GM10248 (cell line): Measurements from ENCODE around the gene GSTM1.

ENCODE experiments used
- CTCF ChIA-PET: fragments of 300-600 bp; sonication (Branson Sonifier 250); formaldehyde crosslinking; extraction: SDS; loops from one replicate; lab custom pipeline; 2021; ENCODE audit warnings: antibody characterized with exemption; lab: Yijun Ruan, JAX
- POLR2A ChIA-PET: fragments of 350-650 bp; sonication (Branson Sonifier 250); formaldehyde crosslinking; extraction: SDS; loops from one replicate; lab custom pipeline; 2020; ENCODE audit warnings: antibody characterized with exemption; lab: Yijun Ruan, JAX
- DNase-seq: peaks from one replicate; pipeline ENCODE4 v3.0.0; 2012; ENCODE audit errors: extremely low spot score
- TF ChIP-seq, protein P1 (sequence below): IDR thresholded peaks from 2 replicates; pipeline ENCODE4 v1.5.1; 2012; ENCODE audit warnings: mild to moderate bottlenecking, low read depth; ENCODE audit errors: extremely low read depth, missing control alignments, control extremely low read depth

Gene GSTM1

GRCh38 chr1:109687641-109688499 lies at the start of gene GSTM1:
GSTM1 (plus strand) TSS chr1:109687817; CDS start chr1:109687874, 57 bp downstream.
- POLR2A ChIA-PET = no interaction called here
- TF ChIP-seq, protein P1, sequence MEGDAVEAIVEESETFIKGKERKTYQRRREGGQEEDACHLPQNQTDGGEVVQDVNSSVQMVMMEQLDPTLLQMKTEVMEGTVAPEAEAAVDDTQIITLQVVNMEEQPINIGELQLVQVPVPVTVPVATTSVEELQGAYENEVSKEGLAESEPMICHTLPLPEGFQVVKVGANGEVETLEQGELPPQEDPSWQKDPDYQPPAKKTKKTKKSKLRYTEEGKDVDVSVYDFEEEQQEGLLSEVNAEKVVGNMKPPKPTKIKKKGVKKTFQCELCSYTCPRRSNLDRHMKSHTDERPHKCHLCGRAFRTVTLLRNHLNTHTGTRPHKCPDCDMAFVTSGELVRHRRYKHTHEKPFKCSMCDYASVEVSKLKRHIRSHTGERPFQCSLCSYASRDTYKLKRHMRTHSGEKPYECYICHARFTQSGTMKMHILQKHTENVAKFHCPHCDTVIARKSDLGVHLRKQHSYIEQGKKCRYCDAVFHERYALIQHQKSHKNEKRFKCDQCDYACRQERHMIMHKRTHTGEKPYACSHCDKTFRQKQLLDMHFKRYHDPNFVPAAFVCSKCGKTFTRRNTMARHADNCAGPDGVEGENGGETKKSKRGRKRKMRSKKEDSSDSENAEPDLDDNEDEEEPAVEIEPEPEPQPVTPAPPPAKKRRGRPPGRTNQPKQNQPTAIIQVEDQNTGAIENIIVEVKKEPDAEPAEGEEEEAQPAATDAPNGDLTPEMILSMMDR = no peak
- CTCF ChIA-PET = no interaction called here
- DNase-seq = peak; percentile 59

- POLR2A ChIA-PET = interaction anchor here (0.6 to 1.2 kb wide), 2 partner anchors 14 to 32 kb away, joined by 4 to 6 read pairs; no protein-coding TSS in a partner anchor
- TF ChIP-seq, protein P1 = no peak
- no peak for DNase-seq
- CTCF ChIA-PET = interaction anchor here (0.7 to 16.8 kb wide), 63 partner anchors 11 to 449 kb away, joined by 3 to 370 read pairs (median 7); partner anchors contain the start of genes AHCYL1, AMPD2, GNAI3 and GNAT2
Measured at GRCh38 chr1:109639063-109639840, 48.4 kb upstream of the GSTM1 start.

GRCh38 chr1:109639841-109640184 lies 47.8 kb upstream of the GSTM1 start:
- no peak for DNase-seq
- TF ChIP-seq, protein P1 = no peak
- ChIA-PET CTCF (interaction anchor here (0.5 to 16.8 kb wide), 95 partner anchors 11 to 477 kb away, joined by 3 to 370 read pairs (median 4); partner anchors contain the start of genes AHCYL1, AMPD2, ATXN7L2 and GNAI3), POLR2A (interaction anchor here (1.1 to 1.8 kb wide), 3 partner anchors 15 to 344 kb away, joined by 4 to 5 read pairs (median 5); partner anchors contain the start of genes AHCYL1 and GNAI3)

DNA sequence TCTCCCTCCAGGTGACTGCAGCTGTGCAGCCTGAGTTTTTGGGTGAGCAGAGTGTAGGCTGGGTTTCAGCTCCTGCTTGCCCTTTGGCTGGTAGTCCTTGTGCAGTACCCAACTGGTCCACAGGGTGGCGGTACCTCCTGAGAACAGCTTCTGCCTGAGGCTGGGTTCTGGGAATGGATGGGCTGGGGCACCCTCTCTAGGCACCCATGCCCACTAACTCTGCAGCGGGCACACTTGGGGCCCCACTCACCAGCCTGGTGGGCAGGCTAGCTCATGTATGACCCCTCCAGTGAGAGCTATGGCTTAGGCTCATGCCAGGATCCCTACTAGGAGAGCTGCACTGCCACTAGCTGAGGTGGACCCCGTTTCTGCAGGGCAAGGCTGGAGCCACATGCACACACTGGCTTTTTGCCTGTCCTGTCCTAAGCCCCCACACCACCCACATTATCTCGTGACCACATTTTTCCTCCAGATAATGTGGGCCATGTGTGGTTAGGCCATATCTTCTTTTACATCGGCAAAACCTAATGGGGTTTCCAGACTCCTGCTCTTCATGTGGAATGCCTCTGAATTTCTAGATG lies 47.2 kb upstream of the GSTM1 start:
- TF ChIP-seq, protein P1 = peak; percentile 96
- peak; percentile 77 for DNase-seq
- POLR2A ChIA-PET = interaction anchor here (1.1 to 1.8 kb wide), 3 partner anchors 15 to 344 kb away, joined by 4 to 5 read pairs (median 5); partner anchors contain the start of genes AHCYL1 and GNAI3
- CTCF ChIA-PET = interaction anchor here (0.5 to 16.8 kb wide), 97 partner anchors 10 to 477 kb away, joined by 3 to 370 read pairs (median 4); partner anchors contain the start of genes AHCYL1, AMPD2, ATXN7L2 and GNAI3

DNA sequence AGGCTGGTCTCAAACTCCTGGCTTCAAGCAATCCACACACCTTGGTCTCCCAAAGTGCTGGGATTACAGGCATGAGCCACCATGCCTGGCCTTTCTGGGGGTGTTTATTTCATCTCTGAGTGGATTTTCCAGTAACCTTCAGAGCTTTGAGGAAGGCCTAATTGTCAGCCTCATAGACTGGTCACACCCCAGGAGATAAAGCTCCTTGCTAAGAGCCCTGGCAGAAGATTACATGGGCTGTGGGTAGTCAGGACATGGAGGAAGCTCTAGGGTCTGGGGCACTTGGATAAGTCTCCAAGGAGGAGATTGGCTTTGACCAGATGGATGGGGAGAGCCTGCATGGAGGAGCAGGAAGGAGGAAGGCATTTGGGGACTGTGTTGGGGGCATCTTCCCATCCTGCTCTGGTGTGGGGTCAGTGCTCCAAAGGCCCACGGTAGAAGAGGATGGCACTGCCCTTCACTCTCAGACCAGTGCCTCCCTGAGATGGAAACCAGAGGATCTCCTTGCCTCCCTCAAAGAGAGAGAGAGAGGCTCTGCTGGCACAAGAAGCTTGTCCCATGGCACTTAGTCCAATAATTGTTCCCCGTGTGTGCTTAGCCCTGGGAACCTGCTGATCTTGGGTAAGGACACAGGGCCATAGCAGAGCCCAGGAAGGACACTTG lies 46.4 kb upstream of the GSTM1 start:
- ChIA-PET CTCF (interaction anchor here (0.8 to 16.8 kb wide), 51 partner anchors 9 to 476 kb away, joined by 3 to 370 read pairs (median 8); partner anchors contain the start of genes AHCYL1, AMPD2, ATXN7L2 and CYB561D1), POLR2A (interaction anchor here (1.8 kb wide), 1 partner anchor 343 kb away, joined by 5 read pairs; the partner anchor contains the start of gene AHCYL1)
- TF ChIP-seq, protein P1 = no peak
- no peak for DNase-seq
